Osteocyte (in vitro differentiated cells): ENCODE data around the gene ZNRF2. TPM values are rescaled to one million over a fixed set of nuclear protein-coding genes. Genes with fewer than 3 reads are reported as not detected.

ENCODE experiments used
- DNase-seq: peaks from one replicate; pipeline ENCODE4 v3.0.0; 2021; ENCODE audit warnings: mixed read lengths; ENCODE audit not compliant: unreplicated experiment; ENCODE audit errors: extremely low spot score
- H3K27ac Mint-ChIP-seq: one replicate; pipeline ENCODE4 v1.8.0; 2021; ENCODE audit warnings: mild to moderate bottlenecking, mixed read lengths; ENCODE audit not compliant: unreplicated experiment
- H3K27me3 Mint-ChIP-seq: one replicate; pipeline ENCODE4 v1.8.0; 2021; ENCODE audit warnings: mixed read lengths; ENCODE audit not compliant: unreplicated experiment
- H3K36me3 Mint-ChIP-seq: one replicate; pipeline ENCODE4 v1.8.0; 2021; ENCODE audit warnings: mixed read lengths; ENCODE audit not compliant: unreplicated experiment
- H3K4me1 Mint-ChIP-seq: one replicate; pipeline ENCODE4 v1.8.0; 2021; ENCODE audit warnings: mixed read lengths; ENCODE audit not compliant: unreplicated experiment
- H3K4me3 Mint-ChIP-seq: one replicate; pipeline ENCODE4 v1.8.0; 2021; ENCODE audit warnings: mild to moderate bottlenecking, moderate library complexity, mixed read lengths; ENCODE audit not compliant: unreplicated experiment
- H3K9me3 Mint-ChIP-seq: one replicate; pipeline ENCODE4 v1.8.0; 2021; ENCODE audit warnings: mixed read lengths; ENCODE audit not compliant: unreplicated experiment
- total RNA-seq: library from RNA; stranded (reverse); gene quantifications from 2 replicates; pipeline ENCODE4 v1.2.1, GENCODE V29; 2021
- TF ChIP-seq, protein P1 (sequence below): fragments of 200-600 bp; sonication (generic); IDR thresholded peaks from 2 replicates; pipeline ENCODE4 v1.5.0; 2021; ENCODE audit warnings: antibody characterized with exemption, mild to moderate bottlenecking, moderate library complexity

Gene ZNRF2
- total RNA-seq, 1 donor from 2014 or later, result 6.8 TPM

DNA sequence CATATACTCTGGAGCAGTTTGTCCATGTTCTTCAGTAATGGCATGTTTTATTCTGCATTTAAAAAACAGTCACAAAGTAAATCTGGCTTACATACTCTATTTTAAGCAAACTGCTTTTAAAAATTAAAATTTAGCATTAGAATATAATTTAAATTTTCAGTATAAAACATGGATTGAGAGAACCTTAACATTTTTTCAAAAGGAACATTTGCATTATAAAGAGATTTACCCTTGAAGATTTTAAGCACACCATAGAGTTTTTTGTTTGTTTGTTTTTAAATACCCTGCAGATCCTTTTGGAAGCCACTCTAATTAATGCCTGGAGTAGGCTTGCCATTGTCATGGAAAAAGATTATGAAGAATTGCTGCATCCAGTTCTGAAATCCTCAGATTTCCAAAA is 70.4 kb downstream of the ZNRF2 start:
- no peak overlapping the region for H3K4me3 Mint-ChIP-seq
- H3K9me3 Mint-ChIP-seq, result no peaks in the 10 kb centered on the region
- DNase-seq, result no peak
- peaks cover 7% of the 10 kb centered on the region for H3K27me3 Mint-ChIP-seq
- H3K27ac Mint-ChIP-seq, result no peak overlapping the region
- TF ChIP-seq, protein P1, sequence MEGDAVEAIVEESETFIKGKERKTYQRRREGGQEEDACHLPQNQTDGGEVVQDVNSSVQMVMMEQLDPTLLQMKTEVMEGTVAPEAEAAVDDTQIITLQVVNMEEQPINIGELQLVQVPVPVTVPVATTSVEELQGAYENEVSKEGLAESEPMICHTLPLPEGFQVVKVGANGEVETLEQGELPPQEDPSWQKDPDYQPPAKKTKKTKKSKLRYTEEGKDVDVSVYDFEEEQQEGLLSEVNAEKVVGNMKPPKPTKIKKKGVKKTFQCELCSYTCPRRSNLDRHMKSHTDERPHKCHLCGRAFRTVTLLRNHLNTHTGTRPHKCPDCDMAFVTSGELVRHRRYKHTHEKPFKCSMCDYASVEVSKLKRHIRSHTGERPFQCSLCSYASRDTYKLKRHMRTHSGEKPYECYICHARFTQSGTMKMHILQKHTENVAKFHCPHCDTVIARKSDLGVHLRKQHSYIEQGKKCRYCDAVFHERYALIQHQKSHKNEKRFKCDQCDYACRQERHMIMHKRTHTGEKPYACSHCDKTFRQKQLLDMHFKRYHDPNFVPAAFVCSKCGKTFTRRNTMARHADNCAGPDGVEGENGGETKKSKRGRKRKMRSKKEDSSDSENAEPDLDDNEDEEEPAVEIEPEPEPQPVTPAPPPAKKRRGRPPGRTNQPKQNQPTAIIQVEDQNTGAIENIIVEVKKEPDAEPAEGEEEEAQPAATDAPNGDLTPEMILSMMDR, result no peak
- H3K4me1 Mint-ChIP-seq, result no peaks in the 10 kb centered on the region
- H3K36me3 Mint-ChIP-seq, result peaks cover 12% of the 10 kb centered on the region

DNA sequence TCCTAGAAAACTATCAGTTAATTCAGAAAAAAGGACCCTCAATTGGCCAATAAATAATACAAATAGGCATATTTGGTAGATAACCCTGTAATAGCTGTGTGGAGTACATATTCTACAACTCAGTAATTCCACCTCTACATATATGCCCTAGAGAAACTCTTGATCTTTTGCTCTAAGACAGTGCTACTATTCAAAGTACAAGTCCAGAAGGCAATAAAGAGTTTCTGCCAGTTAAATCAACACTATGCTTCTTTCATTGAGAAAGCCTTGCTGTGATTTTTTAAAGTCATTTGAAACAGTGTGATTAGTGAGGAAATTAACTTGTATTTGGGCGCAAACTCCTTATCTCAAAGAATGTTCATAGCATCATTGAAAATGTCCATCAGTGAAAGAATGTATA is 75.6 kb downstream of the ZNRF2 start:
- Mint-ChIP-seq H3K4me1 (no peaks in the 10 kb centered on the region), H3K27me3 (no peaks in the 10 kb centered on the region), H3K4me3 (no peak overlapping the region), H3K36me3 (peaks cover 10% of the 10 kb centered on the region), H3K9me3 (no peaks in the 10 kb centered on the region), H3K27ac (no peak overlapping the region)
- TF ChIP-seq, protein P1, result no peak
- DNase-seq, result no peak

DNA sequence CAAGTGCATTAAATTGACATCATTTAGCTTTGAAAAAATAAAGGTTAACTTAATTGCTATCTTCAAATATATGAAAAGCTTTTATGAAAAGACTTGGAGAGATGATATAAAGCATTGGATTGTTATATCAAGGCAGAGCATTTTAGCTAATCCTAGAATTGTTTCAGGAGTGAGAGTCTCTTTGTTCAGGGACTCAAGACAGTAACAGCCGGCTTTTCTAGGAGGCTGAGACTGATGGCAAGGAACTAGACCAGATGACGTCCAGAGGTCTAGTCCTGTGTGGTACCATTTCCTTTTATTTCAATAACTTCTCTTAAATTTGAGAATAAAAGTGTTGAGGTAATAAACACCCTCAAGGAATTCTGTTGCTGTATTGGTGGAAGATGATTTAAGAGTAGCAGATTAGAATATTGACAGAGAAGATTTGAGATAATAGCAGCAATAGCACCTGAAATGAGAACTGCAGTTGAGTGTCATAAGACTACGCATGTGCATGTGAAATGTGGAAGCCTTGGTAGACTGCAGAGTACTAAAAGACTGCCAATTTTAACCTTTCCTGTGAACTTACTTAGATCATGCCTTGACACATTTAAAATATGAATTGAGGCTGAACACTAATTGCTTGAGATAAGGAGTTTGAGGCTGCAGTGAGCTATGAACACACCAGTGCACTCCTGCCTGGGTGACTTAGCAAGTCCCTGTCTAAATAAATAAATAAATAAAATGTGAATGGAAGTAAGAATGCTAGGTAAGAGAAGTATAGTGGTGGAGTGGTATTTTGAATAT is 79.6 kb downstream of the ZNRF2 start:
- no peaks in the 10 kb centered on the region for H3K9me3 Mint-ChIP-seq
- no peak overlapping the region for H3K27ac Mint-ChIP-seq
- H3K36me3 Mint-ChIP-seq, result peaks cover under 1% of the 10 kb centered on the region
- peaks cover 16% of the 10 kb centered on the region for H3K4me1 Mint-ChIP-seq
- H3K27me3 Mint-ChIP-seq, result no peaks in the 10 kb centered on the region
- DNase-seq, result no peak
- no peak overlapping the region for H3K4me3 Mint-ChIP-seq
- TF ChIP-seq, protein P1, result no peak

DNA sequence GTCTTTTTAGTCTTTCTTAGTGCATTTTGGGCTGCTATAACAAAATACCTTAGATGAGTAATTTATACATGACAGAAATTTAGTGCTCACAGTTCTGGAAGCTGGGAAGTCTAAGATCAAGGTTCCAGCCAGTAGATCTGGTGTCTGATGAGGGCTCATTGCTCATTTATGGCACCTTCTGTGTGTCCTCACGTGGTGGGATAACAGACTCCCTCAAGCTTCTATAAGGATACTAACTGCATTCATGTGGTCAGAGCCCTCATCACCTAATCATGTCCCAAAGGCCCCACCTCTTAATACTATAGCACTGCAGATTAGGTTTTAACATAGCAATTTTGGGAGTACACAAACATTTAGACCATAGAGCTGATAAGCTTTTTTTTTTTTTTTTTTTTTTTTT is 80.4 kb downstream of the ZNRF2 start:
- no peaks in the 10 kb centered on the region for H3K27me3 Mint-ChIP-seq
- no peak overlapping the region for H3K4me3 Mint-ChIP-seq
- peaks cover 22% of the 10 kb centered on the region for H3K4me1 Mint-ChIP-seq
- H3K36me3 Mint-ChIP-seq, result no peaks in the 10 kb centered on the region
- H3K9me3 Mint-ChIP-seq, result no peaks in the 10 kb centered on the region
- TF ChIP-seq, protein P1, result no peak
- DNase-seq, result no peak
- H3K27ac Mint-ChIP-seq, result no peak overlapping the region

DNA sequence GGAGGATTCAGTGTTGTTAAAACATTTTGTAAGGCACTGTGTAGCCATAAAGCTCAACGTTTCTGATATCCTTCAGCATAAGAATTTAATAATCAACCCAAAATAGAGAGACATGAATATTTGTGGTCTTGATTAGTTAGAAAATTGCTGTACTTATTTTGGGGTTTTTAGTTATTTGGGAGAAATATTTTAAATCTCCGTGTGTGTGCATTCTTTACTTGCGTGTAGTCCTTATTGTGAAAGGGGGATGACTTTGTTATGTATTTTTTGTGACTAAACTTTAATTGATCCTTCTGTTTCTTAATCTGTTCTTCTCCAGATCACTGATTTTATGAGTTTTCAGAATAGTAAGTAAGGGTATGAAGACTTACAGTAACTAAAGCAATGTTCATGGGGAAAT is 81.2 kb downstream of the ZNRF2 start:
- H3K4me3 Mint-ChIP-seq, result no peak overlapping the region
- H3K4me1 Mint-ChIP-seq, result peaks cover 30% of the 10 kb centered on the region
- H3K27ac Mint-ChIP-seq, result no peak overlapping the region
- TF ChIP-seq, protein P1, result no peak
- H3K36me3 Mint-ChIP-seq, result no peaks in the 10 kb centered on the region
- DNase-seq, result no peak
- no peaks in the 10 kb centered on the region for H3K27me3 Mint-ChIP-seq
- no peaks in the 10 kb centered on the region for H3K9me3 Mint-ChIP-seq
